HG03439 (cell line): ENCODE results near the gene GFRA1.

Experiments
- ATAC-seq: cut with Tn5 transposase; IDR thresholded peaks from one replicate; pipeline ENCODE4 v1.9.1; 2021; ENCODE audit warnings: mild to moderate bottlenecking, moderate library complexity; ENCODE audit not compliant: unreplicated experiment

GFRA1 gene

GRCh38 chr10:116164291-116164690 is 108.7 kb downstream of the GFRA1 start:
- ATAC-seq: no peak

GRCh38 chr10:116163333-116164131 is 109.5 kb downstream of the GFRA1 start:
- no peak for ATAC-seq

GRCh38 chr10:116162851-116163250 is 110.2 kb downstream of the GFRA1 start:
- no peak for ATAC-seq

GRCh38 chr10:116160271-116160670 is 112.7 kb downstream of the GFRA1 start:
- ATAC-seq: no peak

- no peak for ATAC-seq
Observed at GRCh38 chr10:116159197-116159596, 113.8 kb downstream of the GFRA1 start.

GRCh38 chr10:116158036-116158435 is 115.0 kb downstream of the GFRA1 start:
- ATAC-seq: no peak

GRCh38 chr10:116157485-116157884 is 115.5 kb downstream of the GFRA1 start:
- ATAC-seq: no peak

- ATAC-seq: no peak
Observed at GRCh38 chr10:116156819-116157218, 116.2 kb downstream of the GFRA1 start.

- no peak for ATAC-seq
Observed at GRCh38 chr10:116155191-116155590, 117.8 kb downstream of the GFRA1 start.

GRCh38 chr10:116154651-116155050 is 118.4 kb downstream of the GFRA1 start:
- no peak for ATAC-seq

GRCh38 chr10:116151076-116151475 is 121.9 kb downstream of the GFRA1 start:
- no peak for ATAC-seq

GRCh38 chr10:116150606-116151005 is 122.4 kb downstream of the GFRA1 start:
- ATAC-seq: no peak

GRCh38 chr10:116147147-116147905 is 125.7 kb downstream of the GFRA1 start:
- no peak for ATAC-seq

GRCh38 chr10:116146372-116147140 is 126.5 kb downstream of the GFRA1 start:
- ATAC-seq: no peak

- ATAC-seq: no peak
Observed at GRCh38 chr10:116143673-116144222, 129.3 kb downstream of the GFRA1 start.

GRCh38 chr10:116141855-116142254 is 131.2 kb downstream of the GFRA1 start:
- ATAC-seq: no peak

- no peak for ATAC-seq
Observed at GRCh38 chr10:116141246-116141645, 131.8 kb downstream of the GFRA1 start.

GRCh38 chr10:116139886-116140285 is 133.1 kb downstream of the GFRA1 start:
- no peak for ATAC-seq

GRCh38 chr10:116138897-116139296 is 134.1 kb downstream of the GFRA1 start:
- no peak for ATAC-seq

GRCh38 chr10:116136261-116136660 is 136.7 kb downstream of the GFRA1 start:
- ATAC-seq: no peak

GRCh38 chr10:116134322-116134721 is 138.7 kb downstream of the GFRA1 start:
- no peak for ATAC-seq
